Activated naive CD8-positive, alpha-beta T cell treated with anti-CD3 and anti-CD28 coated beads, Interleukin-2, amount 50 U/mL, for 24 hours (primary cell): ENCODE measurements around the gene KIF6.

Source experiments
- ATAC-seq: fragments of 150-1000 bp; cut with Tn5 transposase; one replicate; pipeline ENCODE4 v1.10.0; 2021
- DNase-seq: peaks from one replicate; pipeline ENCODE4 v3.0.0; 2021
- H3K27ac Mint-ChIP-seq: one replicate; pipeline ENCODE4 v1.8.0; 2021; ENCODE audit warnings: mild to moderate bottlenecking, mixed read lengths
- H3K27me3 Mint-ChIP-seq: one replicate; pipeline ENCODE4 v1.8.0; 2021; ENCODE audit warnings: mixed read lengths
- H3K36me3 Mint-ChIP-seq: one replicate; pipeline ENCODE4 v1.8.0; 2021; ENCODE audit warnings: low read depth, mixed read lengths
- H3K4me1 Mint-ChIP-seq: one replicate; pipeline ENCODE4 v1.8.0; 2021; ENCODE audit warnings: mixed read lengths
- H3K4me3 Mint-ChIP-seq: one replicate; pipeline ENCODE4 v1.8.0; 2021; ENCODE audit warnings: mild to moderate bottlenecking, moderate library complexity, mixed read lengths
- H3K9me3 Mint-ChIP-seq: one replicate; pipeline ENCODE4 v1.8.0; 2021; ENCODE audit warnings: mixed read lengths

Gene KIF6

DNA sequence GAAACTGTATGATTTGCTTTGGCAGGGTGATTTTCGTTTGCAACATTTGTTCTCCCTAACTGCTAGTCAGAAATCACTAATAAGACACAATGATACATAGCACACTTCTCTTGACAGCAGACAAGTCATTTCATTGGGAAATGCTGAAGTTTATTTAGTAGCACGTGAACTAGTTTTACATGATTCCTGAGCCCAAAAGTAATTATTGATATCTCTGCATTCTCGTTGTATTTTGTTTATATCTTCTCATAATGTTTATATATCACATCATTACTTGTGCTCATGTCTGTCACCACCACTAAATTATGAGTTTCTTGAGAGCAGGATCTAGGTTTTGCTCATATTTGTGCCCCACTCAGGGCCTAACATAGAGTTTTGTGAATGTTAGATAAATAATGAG, 151.7 kb downstream of the KIF6 start:
- peaks cover 8% of the 10 kb centered on the region for H3K27me3 Mint-ChIP-seq
- no peaks in the 10 kb centered on the region for H3K9me3 Mint-ChIP-seq
- H3K36me3 Mint-ChIP-seq, result no peaks in the 10 kb centered on the region
- ATAC-seq (no peak), DNase-seq (no peak)
- H3K4me3 Mint-ChIP-seq, result no peak overlapping the region
- no peak overlapping the region for H3K27ac Mint-ChIP-seq
- H3K4me1 Mint-ChIP-seq, result no peaks in the 10 kb centered on the region

DNA sequence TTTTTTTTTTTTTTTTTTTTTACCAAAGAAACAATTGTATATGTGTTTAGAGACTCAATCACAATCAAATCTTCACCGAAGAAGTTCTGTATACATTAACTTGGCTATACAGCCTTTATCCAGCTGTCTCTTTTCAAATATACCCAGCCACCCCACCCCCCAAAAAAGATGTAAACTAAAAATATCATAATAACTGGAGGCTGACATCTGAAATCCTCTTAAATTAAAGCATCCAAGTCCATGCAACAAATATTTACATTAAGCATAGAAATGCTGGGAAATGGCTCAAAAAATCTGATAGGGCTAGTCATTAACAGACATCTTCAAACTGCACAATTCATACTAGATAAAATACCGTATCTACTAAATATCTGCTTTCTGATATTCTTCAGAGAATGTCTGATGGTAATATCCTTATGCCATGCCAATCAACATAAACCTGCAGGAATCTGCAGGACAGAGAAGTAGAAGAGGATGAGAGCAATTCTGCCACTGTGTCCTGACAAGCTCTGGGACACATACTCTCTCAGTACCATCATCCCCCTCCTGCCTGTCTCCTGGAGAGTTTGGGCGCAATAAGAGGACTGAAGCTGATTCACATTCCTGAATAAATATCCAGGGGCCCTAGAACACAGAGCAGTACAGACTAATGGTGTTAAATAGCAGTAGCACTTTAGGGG, 152.4 kb downstream of the KIF6 start:
- H3K27me3 Mint-ChIP-seq, result peaks cover 8% of the 10 kb centered on the region
- no peak overlapping the region for H3K27ac Mint-ChIP-seq
- H3K4me1 Mint-ChIP-seq, result no peaks in the 10 kb centered on the region
- DNase-seq (no peak), ATAC-seq (no peak)
- H3K4me3 Mint-ChIP-seq, result no peak overlapping the region
- H3K36me3 Mint-ChIP-seq, result no peaks in the 10 kb centered on the region
- no peaks in the 10 kb centered on the region for H3K9me3 Mint-ChIP-seq

DNA sequence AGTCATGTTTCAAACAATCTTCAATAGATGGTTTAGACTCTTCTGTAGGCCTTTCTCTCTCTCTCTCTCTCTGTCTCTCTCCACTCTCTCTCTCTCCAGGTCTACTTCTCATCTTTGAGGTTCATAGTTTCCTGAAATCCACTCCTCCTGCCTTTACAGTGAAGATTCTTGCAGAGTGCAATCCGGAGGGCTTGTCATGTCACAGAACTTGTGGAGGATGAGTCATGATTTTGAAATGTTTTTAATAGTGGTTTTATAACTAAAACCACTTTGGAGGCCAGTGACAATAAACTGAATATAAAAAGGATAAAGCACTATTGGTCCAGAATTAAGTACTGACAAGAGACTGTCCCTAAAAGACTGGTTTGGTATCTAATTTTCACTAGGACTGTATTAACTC, 156.3 kb downstream of the KIF6 start:
- no peak for ATAC-seq
- Mint-ChIP-seq H3K4me1 (no peaks in the 10 kb centered on the region), H3K27me3 (peaks cover 8% of the 10 kb centered on the region), H3K9me3 (no peaks in the 10 kb centered on the region), H3K36me3 (no peaks in the 10 kb centered on the region), H3K4me3 (no peak overlapping the region), H3K27ac (no peak overlapping the region)
- no peak for DNase-seq

DNA sequence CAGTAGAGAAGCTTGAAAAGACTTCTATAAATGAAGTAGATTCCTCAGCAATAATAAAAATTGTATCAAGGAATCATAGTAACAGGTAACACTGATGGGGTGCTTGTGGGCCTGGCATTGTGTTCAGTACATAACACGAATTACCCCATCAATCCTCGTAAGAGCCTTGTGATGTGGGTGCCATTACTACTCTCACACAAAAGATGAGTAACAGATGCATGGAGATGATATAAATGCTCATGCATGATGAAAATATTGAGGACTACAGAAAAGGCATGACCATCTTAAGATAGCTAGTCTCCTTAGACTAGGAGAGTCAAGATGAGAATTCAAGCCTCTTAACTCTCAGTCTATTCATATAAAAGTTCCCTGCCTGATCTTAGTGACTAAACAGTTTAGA, 158.1 kb downstream of the KIF6 start:
- Mint-ChIP-seq H3K4me3 (no peak overlapping the region), H3K4me1 (no peaks in the 10 kb centered on the region), H3K36me3 (no peaks in the 10 kb centered on the region), H3K9me3 (no peaks in the 10 kb centered on the region), H3K27me3 (peaks cover 4% of the 10 kb centered on the region), H3K27ac (no peak overlapping the region)
- DNase-seq, result no peak
- ATAC-seq, result no peak

DNA sequence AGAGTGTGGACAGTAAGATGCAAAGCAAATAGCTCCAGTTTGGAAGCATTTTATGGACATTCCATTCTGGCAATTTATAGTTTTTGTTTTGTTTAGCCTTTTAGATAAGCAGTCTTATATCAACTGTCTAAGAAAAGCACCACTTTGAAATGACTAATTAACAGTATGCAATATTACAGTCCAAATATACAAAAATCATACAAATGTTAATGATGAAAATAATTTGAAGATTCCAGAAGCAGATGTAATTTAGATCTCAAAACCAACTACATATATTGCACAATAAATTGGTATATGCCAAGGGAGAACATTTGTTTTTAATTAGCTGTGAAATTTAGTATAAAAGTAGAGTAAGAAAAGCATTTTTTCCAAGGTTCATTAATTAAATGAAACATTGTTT, 158.8 kb downstream of the KIF6 start:
- H3K9me3 Mint-ChIP-seq, result no peaks in the 10 kb centered on the region

DNA sequence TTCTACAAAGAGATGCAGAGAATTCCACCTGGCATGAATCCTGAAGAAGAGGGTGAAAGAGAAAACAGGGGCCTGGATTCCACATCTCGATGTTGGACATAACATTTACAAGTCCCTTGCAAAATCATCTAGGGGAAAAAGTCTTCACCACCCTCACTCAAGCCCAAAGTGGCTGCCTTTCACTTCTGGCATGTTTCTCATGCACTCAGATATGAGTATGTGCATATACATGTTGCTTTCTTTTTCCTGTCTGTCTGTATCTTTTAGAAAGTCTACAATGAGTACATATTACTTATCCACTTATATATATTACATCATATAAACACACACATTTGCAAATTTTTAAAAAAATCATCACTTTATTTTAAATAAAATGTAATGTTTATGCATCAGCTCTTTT, 159.3 kb downstream of the KIF6 start:
- H3K36me3 Mint-ChIP-seq, result no peaks in the 10 kb centered on the region
- ATAC-seq, result no peak
- H3K9me3 Mint-ChIP-seq, result no peaks in the 10 kb centered on the region
- H3K4me3 Mint-ChIP-seq, result no peak overlapping the region
- no peak overlapping the region for H3K27ac Mint-ChIP-seq
- DNase-seq, result no peak
- no peaks in the 10 kb centered on the region for H3K4me1 Mint-ChIP-seq
- H3K27me3 Mint-ChIP-seq, result peaks cover 1% of the 10 kb centered on the region

More for the DNA sequence above, 158.8 kb downstream of the KIF6 start:
- H3K27me3 Mint-ChIP-seq, result peaks cover 4% of the 10 kb centered on the region
- no peak overlapping the region for H3K27ac Mint-ChIP-seq
- no peaks in the 10 kb centered on the region for H3K4me1 Mint-ChIP-seq
- H3K4me3 Mint-ChIP-seq, result no peak overlapping the region
- DNase-seq, result no peak
- no peak for ATAC-seq
- no peaks in the 10 kb centered on the region for H3K36me3 Mint-ChIP-seq

DNA sequence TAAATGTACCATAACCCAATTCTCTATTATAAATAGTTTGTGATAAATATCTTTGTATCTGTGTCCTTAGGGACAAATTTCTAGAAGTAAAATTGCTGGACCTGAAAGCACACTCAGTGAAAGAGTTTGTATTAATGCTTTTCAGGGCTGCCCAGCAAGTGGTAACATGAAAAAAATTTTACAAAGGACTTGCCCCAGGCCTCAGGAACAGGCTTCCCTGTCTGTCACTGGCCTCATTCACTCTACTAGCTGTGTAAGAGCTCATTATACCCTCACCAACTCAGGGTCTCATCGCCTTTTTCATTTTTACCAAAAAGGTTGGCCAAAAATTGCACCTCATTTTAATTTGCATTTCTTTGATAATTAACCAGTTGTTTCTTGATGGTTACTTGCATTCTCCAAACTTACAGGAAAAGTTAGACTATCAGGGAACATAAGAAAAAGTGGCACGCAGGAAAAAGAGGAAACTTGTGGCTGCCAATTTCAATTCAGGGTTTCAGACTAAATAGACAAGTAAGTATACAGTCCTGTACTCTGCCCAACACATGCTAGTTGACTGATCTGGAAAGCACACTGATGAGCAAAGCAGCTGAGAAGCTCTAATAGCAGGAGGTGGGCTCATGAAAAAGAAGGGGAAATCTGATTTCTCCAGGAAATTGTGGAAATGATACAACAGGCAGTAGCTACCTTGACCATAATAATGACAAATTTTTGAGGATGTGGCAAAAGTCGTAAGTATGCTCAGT, 161.5 kb downstream of the KIF6 start:
- Mint-ChIP-seq H3K27me3 (no peaks in the 10 kb centered on the region), H3K9me3 (no peaks in the 10 kb centered on the region), H3K4me3 (no peak overlapping the region), H3K4me1 (no peaks in the 10 kb centered on the region), H3K36me3 (no peaks in the 10 kb centered on the region), H3K27ac (no peak overlapping the region)
- ATAC-seq, result no peak
- DNase-seq, result no peak

DNA sequence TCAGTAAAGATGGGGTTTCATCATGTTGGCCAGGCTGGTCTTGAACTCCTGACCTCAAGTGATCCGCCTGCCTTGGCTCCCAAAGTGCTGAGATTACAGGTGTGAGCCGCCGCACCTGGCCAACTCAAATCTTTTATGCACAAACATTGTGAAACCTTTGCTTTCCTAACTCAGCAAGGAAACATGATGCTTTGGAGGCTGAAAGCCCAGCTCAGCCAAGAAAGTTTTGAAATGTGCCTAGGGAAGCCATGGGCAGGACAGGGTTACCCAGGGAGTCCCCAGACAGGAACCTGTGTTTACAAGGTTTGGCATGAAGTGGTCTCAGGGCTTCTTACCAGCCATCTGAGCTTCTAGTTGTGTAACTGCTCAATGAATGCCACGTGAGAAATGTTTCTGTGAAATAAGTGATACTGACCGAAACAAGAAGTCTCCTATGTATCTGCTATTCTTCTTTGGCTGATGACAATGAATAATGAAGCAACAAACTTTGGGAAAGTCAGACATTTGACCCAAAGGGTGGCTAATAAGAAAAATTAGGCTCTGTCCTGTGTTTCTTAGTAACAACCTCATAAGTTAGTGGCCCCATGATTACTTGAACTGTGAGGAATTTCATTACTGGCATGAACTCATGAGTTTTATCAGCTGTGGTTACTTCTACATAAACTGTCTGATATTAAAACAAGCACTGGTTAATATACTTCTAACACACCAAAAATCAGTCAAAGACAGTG, 163.5 kb downstream of the KIF6 start:
- H3K9me3 Mint-ChIP-seq, result no peaks in the 10 kb centered on the region
- no peak overlapping the region for H3K4me3 Mint-ChIP-seq
- no peak overlapping the region for H3K27ac Mint-ChIP-seq
- ATAC-seq (no peak), DNase-seq (no peak)
- H3K4me1 Mint-ChIP-seq, result no peaks in the 10 kb centered on the region
- no peaks in the 10 kb centered on the region for H3K27me3 Mint-ChIP-seq
- H3K36me3 Mint-ChIP-seq, result no peaks in the 10 kb centered on the region

DNA sequence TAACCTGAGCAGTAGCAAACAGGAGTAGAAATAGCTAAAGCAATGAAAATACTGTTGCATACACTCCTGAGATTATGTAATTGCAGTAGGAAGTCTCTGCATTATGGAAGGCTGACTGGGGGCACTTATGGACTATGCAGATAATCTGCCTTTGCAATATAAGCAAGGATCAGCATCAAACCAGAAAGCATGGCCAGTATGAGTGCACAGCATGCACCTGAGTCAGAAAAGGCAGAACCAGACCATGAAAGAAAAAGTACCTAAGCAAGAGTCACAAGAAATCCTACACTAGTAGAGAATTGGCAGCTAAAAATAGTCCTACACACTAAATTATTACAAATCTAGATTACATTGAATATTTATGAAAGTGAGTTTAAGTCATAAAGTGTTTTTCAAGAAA, 164.3 kb downstream of the KIF6 start:
- H3K4me3 Mint-ChIP-seq, result no peak overlapping the region
- DNase-seq (no peak), ATAC-seq (no peak)
- H3K4me1 Mint-ChIP-seq, result no peaks in the 10 kb centered on the region
- H3K9me3 Mint-ChIP-seq, result no peaks in the 10 kb centered on the region
- H3K36me3 Mint-ChIP-seq, result no peaks in the 10 kb centered on the region
- peaks cover 6% of the 10 kb centered on the region for H3K27me3 Mint-ChIP-seq
- H3K27ac Mint-ChIP-seq, result no peak overlapping the region

DNA sequence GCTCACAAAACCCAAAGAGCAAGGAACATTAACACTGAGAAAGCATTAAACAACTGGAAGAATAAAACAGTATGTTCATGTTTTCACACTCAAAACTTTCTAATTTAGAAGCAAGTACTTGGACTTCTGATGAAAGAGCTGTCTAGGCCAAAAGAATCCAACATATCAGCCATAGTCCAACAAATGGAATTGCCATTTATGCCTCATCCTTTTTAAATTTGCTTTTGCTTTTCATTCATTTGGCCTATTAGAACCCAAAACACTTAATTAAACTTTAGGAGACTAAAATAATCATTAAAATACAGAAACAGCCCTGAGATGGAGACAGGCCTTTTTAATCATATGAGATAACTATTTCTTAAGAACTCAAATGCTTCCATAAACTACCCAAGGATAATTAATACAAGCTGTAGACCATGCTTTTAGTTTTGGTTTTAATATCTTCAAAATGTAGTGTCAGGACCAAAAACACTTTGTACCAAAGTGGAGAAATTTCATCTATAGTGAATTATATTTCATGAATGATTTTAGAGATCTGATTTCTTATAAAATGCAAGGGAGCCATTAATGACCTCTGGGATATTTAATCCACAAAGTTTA, 166.5 kb downstream of the KIF6 start:
- no peaks in the 10 kb centered on the region for H3K9me3 Mint-ChIP-seq
- H3K36me3 Mint-ChIP-seq, result no peaks in the 10 kb centered on the region
- ATAC-seq (no peak), DNase-seq (no peak)
- peaks cover 6% of the 10 kb centered on the region for H3K27me3 Mint-ChIP-seq
- no peaks in the 10 kb centered on the region for H3K4me1 Mint-ChIP-seq
- H3K27ac Mint-ChIP-seq, result no peak overlapping the region
- H3K4me3 Mint-ChIP-seq, result no peak overlapping the region

DNA sequence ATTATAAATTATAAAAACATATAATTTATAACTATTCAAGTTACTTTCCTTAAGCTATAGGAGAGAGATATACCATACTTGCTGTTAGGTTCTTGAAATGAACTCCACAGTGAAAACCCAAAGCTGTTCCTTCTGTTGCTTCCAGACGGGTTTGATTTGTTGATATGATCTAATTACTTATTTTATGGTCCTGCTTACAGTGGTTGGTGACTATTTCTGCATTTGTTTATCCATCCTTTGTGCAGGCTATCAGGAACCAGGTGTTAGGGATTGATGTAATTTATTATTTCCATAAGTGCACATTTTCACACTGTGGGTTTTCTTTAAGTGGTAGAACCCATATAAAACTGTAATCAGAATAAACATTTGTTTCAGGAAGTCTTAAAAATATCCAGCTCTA, 167.1 kb downstream of the KIF6 start:
- ATAC-seq (no peak), DNase-seq (no peak)
- Mint-ChIP-seq H3K36me3 (no peaks in the 10 kb centered on the region), H3K27me3 (peaks cover 6% of the 10 kb centered on the region), H3K27ac (no peak overlapping the region), H3K9me3 (no peaks in the 10 kb centered on the region), H3K4me1 (no peaks in the 10 kb centered on the region), H3K4me3 (no peak overlapping the region)

DNA sequence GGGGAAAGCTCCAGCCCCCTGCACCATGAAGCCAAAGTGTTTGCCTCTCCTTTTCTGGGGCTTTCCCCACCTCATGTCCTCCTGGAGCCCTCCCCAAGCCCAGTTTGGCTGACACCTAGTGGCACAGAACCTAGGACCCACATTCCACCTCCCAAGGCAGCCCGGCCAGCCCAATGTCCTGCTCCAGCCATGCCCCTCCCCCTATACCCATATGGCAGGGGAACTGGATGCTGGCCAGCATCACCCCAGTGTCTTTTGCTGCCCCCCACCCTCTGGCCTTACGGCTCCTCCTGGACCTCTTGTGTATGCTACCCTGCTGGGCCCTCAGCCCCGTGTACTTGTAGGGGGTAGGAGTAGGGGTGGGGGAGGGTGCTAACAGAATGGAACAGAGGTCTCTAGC, 170.1 kb downstream of the KIF6 start:
- DNase-seq (no peak), ATAC-seq (no peak)
- H3K27me3 Mint-ChIP-seq, result peaks cover 13% of the 10 kb centered on the region
- no peaks in the 10 kb centered on the region for H3K9me3 Mint-ChIP-seq
- H3K4me1 Mint-ChIP-seq, result no peaks in the 10 kb centered on the region
- no peaks in the 10 kb centered on the region for H3K36me3 Mint-ChIP-seq
- no peak overlapping the region for H3K4me3 Mint-ChIP-seq
- no peak overlapping the region for H3K27ac Mint-ChIP-seq

DNA sequence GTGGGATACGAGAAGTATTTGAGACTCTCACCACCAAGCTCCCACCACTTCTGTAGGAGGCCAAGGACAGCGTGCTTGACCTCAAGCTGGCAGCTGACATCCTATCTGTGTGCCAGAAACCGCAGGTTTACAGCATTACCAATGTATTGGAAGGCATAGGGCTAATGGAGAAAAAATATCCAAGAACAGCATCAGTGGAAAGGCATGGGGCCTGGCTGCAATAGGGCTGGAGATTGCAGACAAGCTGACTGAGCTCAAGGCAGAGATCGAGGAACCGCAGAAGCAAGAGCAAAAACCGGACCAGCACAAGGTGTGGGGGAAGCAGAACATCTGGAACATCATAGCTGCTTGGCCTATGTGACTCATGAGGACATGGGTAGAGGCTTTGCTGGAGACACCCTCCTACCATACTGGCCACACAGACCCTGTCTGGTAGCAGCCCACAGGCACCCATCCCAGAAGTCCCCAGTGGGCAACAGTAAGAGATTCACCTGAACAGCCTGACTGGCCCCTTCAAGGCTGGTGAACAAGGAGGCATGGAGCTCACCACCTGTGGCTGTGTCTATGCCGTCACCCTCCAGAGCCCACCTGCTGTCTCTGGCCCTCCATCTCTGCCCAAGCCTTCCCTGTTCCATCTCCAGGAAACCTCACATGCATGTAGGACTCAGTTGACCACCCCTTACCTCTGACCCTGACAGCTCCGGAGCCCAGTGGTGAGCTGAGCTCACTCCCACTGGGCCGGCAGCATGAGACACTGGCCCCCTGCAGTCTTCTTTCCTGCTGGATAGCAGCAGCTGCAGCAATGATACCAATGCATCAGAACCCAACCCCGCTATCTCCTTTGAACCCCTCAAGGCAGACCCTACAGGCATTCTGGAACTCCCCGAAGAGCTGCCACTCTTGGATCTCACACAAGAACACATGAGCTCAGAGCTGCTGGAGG, 171.1 kb downstream of the KIF6 start:
- Mint-ChIP-seq H3K27me3 (peaks cover 18% of the 10 kb centered on the region), H3K4me3 (no peak overlapping the region), H3K4me1 (no peaks in the 10 kb centered on the region), H3K9me3 (no peaks in the 10 kb centered on the region), H3K27ac (no peak overlapping the region), H3K36me3 (no peaks in the 10 kb centered on the region)
- DNase-seq (no peak), ATAC-seq (no peak)

DNA sequence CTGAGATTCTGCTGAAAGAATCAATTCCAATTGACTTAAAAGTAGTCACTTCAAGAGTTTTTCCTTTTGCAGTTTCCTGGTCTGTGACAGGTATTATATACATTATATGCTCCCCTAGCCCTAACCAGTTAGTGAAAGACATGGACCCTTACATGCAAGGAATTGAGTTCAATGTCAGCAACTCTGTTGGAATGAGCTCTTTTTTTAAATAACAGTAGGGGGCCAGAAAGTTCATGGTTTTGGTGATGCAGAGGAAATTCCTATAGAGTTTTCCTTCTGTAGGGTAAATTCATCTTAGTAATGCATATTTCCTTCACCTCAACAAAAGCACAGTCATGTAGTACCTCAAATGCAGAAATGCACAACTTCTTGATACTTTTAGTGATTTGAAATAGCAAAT, 172.2 kb downstream of the KIF6 start:
- Mint-ChIP-seq H3K27me3 (peaks cover 18% of the 10 kb centered on the region), H3K4me3 (no peak overlapping the region), H3K4me1 (no peaks in the 10 kb centered on the region), H3K36me3 (no peaks in the 10 kb centered on the region), H3K9me3 (no peaks in the 10 kb centered on the region), H3K27ac (no peak overlapping the region)
- DNase-seq (no peak), ATAC-seq (no peak)
